IMR-90 (cell line): ENCODE data around the gene PTPRQ. TPM values are rescaled to one million over a fixed set of nuclear protein-coding genes. Genes with fewer than 3 reads are reported as not detected.

Experiments
- ATAC-seq: fragments of 200-7000 bp; cut with Tn5 transposase; 2 replicates; pipeline ENCODE4 v1.9.1; 2020; ENCODE audit warnings: low read depth, mild to moderate bottlenecking, moderate library complexity
- BruUV-seq: library from RNA; stranded (reverse); fragments of 400-500 nt; replicated peaks from 2 replicates; lab custom pipeline; 2021; lab: Mats Ljungman, UMichigan
- CTCF ChIA-PET: fragments of 300-600 bp; formaldehyde crosslinking; extraction: SDS; loops from one replicate; lab custom pipeline; 2021; ENCODE audit warnings: antibody characterized with exemption; lab: Yijun Ruan, JAX
- POLR2A ChIA-PET: fragments of 300-600 bp; sonication (Branson Sonifier 250); formaldehyde crosslinking; loops from one replicate; lab custom pipeline; 2022; ENCODE audit warnings: antibody characterized with exemption; ENCODE audit not compliant: unreplicated experiment; lab: Charles Lee
- DNase-seq: peaks from one replicate; pipeline ENCODE4 v3.0.0; 2013
- H2AFZ ChIP-seq: replicated peaks from 2 replicates; pipeline ENCODE3; 2013; ENCODE audit warnings: low read length, mild to moderate bottlenecking; ENCODE audit not compliant: poor library complexity
- H2AK5ac ChIP-seq: 2 replicates; pipeline ENCODE4 v1.6.1; 2013; ENCODE audit warnings: low read depth, low read length, inconsistent platforms
- H2AK9ac ChIP-seq: replicated peaks from 2 replicates; pipeline ENCODE3; 2013; ENCODE audit warnings: mild to moderate bottlenecking, low read depth, low read length, moderate library complexity; ENCODE audit not compliant: poor library complexity
- H2BK120ac ChIP-seq: 2 replicates; pipeline ENCODE4 v1.6.1; 2013; ENCODE audit warnings: low read depth, low read length, inconsistent platforms
- H2BK15ac ChIP-seq: 3 replicates; pipeline ENCODE4 v1.6.1; 2013; ENCODE audit warnings: low read depth, low read length, inconsistent platforms
- H2BK20ac ChIP-seq: 2 replicates; pipeline ENCODE4 v1.6.1; 2013; ENCODE audit warnings: low read depth, mild to moderate bottlenecking, inconsistent platforms, low read length, moderate library complexity
- H2BK5ac ChIP-seq: 2 replicates; pipeline ENCODE4 v1.6.1; 2013; ENCODE audit warnings: mild to moderate bottlenecking, low read depth, low read length, inconsistent platforms; ENCODE audit not compliant: poor library complexity, severe bottlenecking
- H3K14ac ChIP-seq: replicated peaks from 2 replicates; pipeline ENCODE4 v1.6.1; 2013; ENCODE audit warnings: low read depth, low read length, inconsistent platforms
- H3K18ac ChIP-seq: 2 replicates; pipeline ENCODE4 v1.6.1; 2013; ENCODE audit warnings: low read depth, low read length, control low read depth
- H3K23ac ChIP-seq: 2 replicates; pipeline ENCODE4 v1.6.1; 2013; ENCODE audit warnings: low read depth, low read length, inconsistent platforms
- H3K27ac ChIP-seq: 2 replicates; pipeline ENCODE4 v1.5.1; 2013; ENCODE audit warnings: mild to moderate bottlenecking, control low read depth, low read length; ENCODE audit not compliant: insufficient read depth
- H3K27me3 ChIP-seq: 2 replicates; pipeline ENCODE4 v1.6.1; 2013; ENCODE audit warnings: low read length; ENCODE audit not compliant: control insufficient read depth, insufficient read depth
- H3K36me3 ChIP-seq: 2 replicates; pipeline ENCODE4 v1.6.1; 2013; ENCODE audit warnings: low read length, mixed read lengths; ENCODE audit not compliant: control insufficient read depth, insufficient read depth
- H3K4ac ChIP-seq: 2 replicates; pipeline ENCODE4 v1.6.1; 2013; ENCODE audit warnings: low read depth, low read length, inconsistent platforms
- H3K4me1 ChIP-seq: 2 replicates; pipeline ENCODE4 v1.6.1; 2013; ENCODE audit warnings: low read length, mixed read lengths; ENCODE audit not compliant: control insufficient read depth, insufficient read depth
- H3K4me2 ChIP-seq: 2 replicates; pipeline ENCODE4 v1.6.1; 2013; ENCODE audit warnings: low read depth, mild to moderate bottlenecking, control low read depth, low read length, moderate library complexity
- H3K4me3 ChIP-seq: 2 replicates; pipeline ENCODE4 v1.5.1; 2013; ENCODE audit warnings: low read depth, mild to moderate bottlenecking, control low read depth, low read length, moderate library complexity; ENCODE audit not compliant: insufficient read depth
- H3K56ac ChIP-seq: 2 replicates; pipeline ENCODE4 v1.6.1; 2013; ENCODE audit warnings: low read length, inconsistent platforms; ENCODE audit not compliant: insufficient read depth; ENCODE audit errors: extremely low read depth
- H3K79me1 ChIP-seq, 2 experiments: 2 replicates each; pipeline ENCODE4 v1.6.1; 2013; ENCODE audit warnings: low read length in 2 of 2, inconsistent platforms in 1 of 2, low read depth in 1 of 2
- H3K9ac ChIP-seq: 2 replicates; pipeline ENCODE4 v1.6.1; 2013; ENCODE audit warnings: low read depth, low read length, control low read depth
- H3K9me1 ChIP-seq: 2 replicates; pipeline ENCODE4 v1.6.1; 2013; ENCODE audit warnings: low read length, inconsistent platforms; ENCODE audit not compliant: insufficient read depth
- H3K9me3 ChIP-seq: 2 replicates; pipeline ENCODE4 v1.6.1; 2013; ENCODE audit warnings: low read length; ENCODE audit not compliant: control insufficient read depth, insufficient read depth
- H4K20me1 ChIP-seq: 2 replicates; pipeline ENCODE4 v1.6.1; 2013; ENCODE audit warnings: low read length, inconsistent platforms; ENCODE audit not compliant: insufficient read depth
- H4K5ac ChIP-seq: 2 replicates; pipeline ENCODE4 v1.6.1; 2013; ENCODE audit warnings: mild to moderate bottlenecking, low read depth, low read length, control low read depth
- H4K8ac ChIP-seq, 2 experiments: 2 replicates each; pipeline ENCODE4 v1.6.1; 2013; ENCODE audit warnings: low read depth in 2 of 2, low read length in 2 of 2, control low read depth in 1 of 2, inconsistent platforms in 1 of 2
- H4K91ac ChIP-seq: 2 replicates; pipeline ENCODE4 v1.6.1; 2013; ENCODE audit warnings: low read depth, low read length, inconsistent platforms; ENCODE audit not compliant: insufficient read depth
- BHLHE40 ChIP-seq: fragments of 150-350 bp; IDR thresholded peaks from 2 replicates; pipeline ENCODE4 v1.6.1; 2016; ENCODE audit warnings: mild to moderate bottlenecking, low read depth, low read length
- CHD1 ChIP-seq: IDR thresholded peaks from 2 replicates; pipeline ENCODE4 v1.6.1; 2012; ENCODE audit warnings: low read depth, low read length, improper control_type of control experiment
- MAFK ChIP-seq: IDR thresholded peaks from 2 replicates; pipeline ENCODE4 v1.6.1; 2012; ENCODE audit warnings: low read depth, low read length, improper control_type of control experiment
- NFE2L2 ChIP-seq: fragments of 150-350 bp; IDR thresholded peaks from 2 replicates; pipeline ENCODE4 v1.6.1; 2016; ENCODE audit warnings: low read depth, mild to moderate bottlenecking, low read length
- POLR2A ChIP-seq: IDR thresholded peaks from 2 replicates; pipeline ENCODE4 v1.6.1; 2012; ENCODE audit warnings: mild to moderate bottlenecking, low read depth, low read length
- RCOR1 ChIP-seq: IDR thresholded peaks from 2 replicates; pipeline ENCODE4 v1.6.1; 2012; ENCODE audit warnings: mild to moderate bottlenecking, low read length, improper control_type of control experiment; ENCODE audit not compliant: insufficient replicate concordance
- SMC3 ChIP-seq: fragments of 150-350 bp; IDR thresholded peaks from 2 replicates; pipeline ENCODE4 v1.6.1; 2016; ENCODE audit warnings: low read depth, mild to moderate bottlenecking, antibody characterized with exemption, low read length, moderate library complexity
- WGBS, 2 experiments: methylation state at CpG; one replicate each; pipeline versions ENCODE4 v1.1.5 to v1.1.7; 2013; ENCODE audit warnings: missing lambda C conversion rate in 2 of 2; ENCODE audit not compliant: insufficient read length in 1 of 2; ENCODE audit errors: extremely low coverage in 2 of 2; 5-methylcytosine and 5-hydroxymethylcytosine counted together
- dilution Hi-C: fragments of 300-500 bp; cut with HindIII; formaldehyde crosslinking; loops from one replicate; pipeline ENCODE4 v1.14.3; 2018; ENCODE audit warnings: low sequenced_read_pairs; ENCODE audit not compliant: unreplicated experiment
- in situ Hi-C: fragments of 300-500 bp; cut with MboI; formaldehyde crosslinking; loops from 3 replicates; pipeline ENCODE4 v1.14.3; 2019; ENCODE audit warnings: low sequenced_read_pairs, inconsistent platforms, mixed read lengths
- intact Hi-C: fragments of 100-400 bp; cut with micrococcal nuclease; formaldehyde crosslinking; loops from 2 replicates; pipeline ENCODE4 v1.10.0; 2022
- polyA plus RNA-seq, 3 experiments: library from polyadenylated mRNA; depleted of rRNA; stranded (reverse); fragments of >200 nt; gene quantifications; 2 replicates each; pipeline ENCODE4 v1.2.3, GENCODE V29; 2012; ENCODE audit warnings: low replicate concordance in 1 of 3
- total RNA-seq: library from RNA; depleted of rRNA; stranded (reverse); fragments of >200 nt; gene quantifications from 2 replicates; pipeline ENCODE4 v1.2.3, GENCODE V29; 2012
- TF ChIP-seq, protein P1 (sequence below): fragments of 150-350 bp; IDR thresholded peaks from 2 replicates; pipeline ENCODE4 v1.6.1; 2016; ENCODE audit warnings: low read depth, mild to moderate bottlenecking, low read length, moderate library complexity, borderline replicate concordance
- TF ChIP-seq, protein P2 (sequence below): conservative IDR thresholded peaks from 2 replicates; pipeline ENCODE4 v1.5.1; 2012; ENCODE audit warnings: mild to moderate bottlenecking, low read depth, low read length, improper control_type of control experiment

The PTPRQ gene
- total and polyA plus RNA-seq, 2 of the 4 experiments (the other 2 are of a cell fraction) = 0.96 to 1.4 TPM

DNA sequence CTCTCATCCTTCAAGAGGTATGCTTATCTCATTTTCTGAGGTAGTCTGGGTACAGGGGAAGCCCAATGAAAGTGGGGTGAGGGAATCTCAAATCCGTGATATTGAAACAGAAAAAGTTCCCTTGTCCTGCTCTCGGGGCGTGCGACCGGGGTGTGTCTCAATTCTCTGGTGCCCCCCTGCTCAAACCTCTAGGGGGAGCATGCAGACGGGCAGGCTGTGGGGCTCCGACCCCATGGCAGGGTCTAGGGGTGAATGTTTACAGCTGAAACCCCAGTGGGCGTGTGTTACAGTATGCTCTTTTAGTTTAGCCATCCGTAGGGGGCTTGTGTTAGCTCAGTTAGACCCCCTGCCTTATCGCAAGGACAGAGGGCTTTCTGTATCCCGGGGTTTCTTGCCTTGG is 68.7 kb downstream of the PTPRQ start:
- Histone ChIP-seq H3K14ac (no peak overlapping the region), H4K8ac (no peak overlapping the region), H3K4me1 (no peaks in the 10 kb centered on the region), H4K20me1 (no peaks in the 10 kb centered on the region), H3K9me3 (no peaks in the 10 kb centered on the region; the same call in 1 of the 2 replicates), H3K27me3 (no peaks in the 10 kb centered on the region), H3K4me3 (no peak overlapping the region), H4K5ac (no peak overlapping the region), H2AFZ (no peak overlapping the region), H3K36me3 (no peaks in the 10 kb centered on the region), H4K91ac (no peak overlapping the region), H3K79me1 (no peaks in the 10 kb centered on the region), H2AK5ac (0 out of 2 replicates have a peak overlapping the region, but pooled peaks have one; percentile 50), H2BK5ac (no peak overlapping the region), H3K4ac (0 out of 2 replicates have a peak overlapping the region, but pooled peaks have one; percentile 11), H3K23ac (no peak overlapping the region), H2BK120ac (no peak overlapping the region), H2BK20ac (no peak overlapping the region), H3K56ac (no peak overlapping the region), H3K27ac (no peak overlapping the region), H2AK9ac (no peak overlapping the region), H3K18ac (no peak overlapping the region), H3K9me1 (no peaks in the 10 kb centered on the region), H3K9ac (no peak overlapping the region), H2BK15ac (no peak overlapping the region), H3K4me2 (no peak overlapping the region)
- BruUV-seq = no TSS peak
- dilution Hi-C loops = no loop called here
- ChIA-PET POLR2A (no interaction called here), CTCF (no interaction called here)
- intact Hi-C loops = no loop called here
- TF ChIP-seq, protein P1, sequence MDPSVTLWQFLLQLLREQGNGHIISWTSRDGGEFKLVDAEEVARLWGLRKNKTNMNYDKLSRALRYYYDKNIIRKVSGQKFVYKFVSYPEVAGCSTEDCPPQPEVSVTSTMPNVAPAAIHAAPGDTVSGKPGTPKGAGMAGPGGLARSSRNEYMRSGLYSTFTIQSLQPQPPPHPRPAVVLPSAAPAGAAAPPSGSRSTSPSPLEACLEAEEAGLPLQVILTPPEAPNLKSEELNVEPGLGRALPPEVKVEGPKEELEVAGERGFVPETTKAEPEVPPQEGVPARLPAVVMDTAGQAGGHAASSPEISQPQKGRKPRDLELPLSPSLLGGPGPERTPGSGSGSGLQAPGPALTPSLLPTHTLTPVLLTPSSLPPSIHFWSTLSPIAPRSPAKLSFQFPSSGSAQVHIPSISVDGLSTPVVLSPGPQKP = no peak
- TF ChIP-seq RCOR1 = no peak
- TF ChIP-seq, protein P2, sequence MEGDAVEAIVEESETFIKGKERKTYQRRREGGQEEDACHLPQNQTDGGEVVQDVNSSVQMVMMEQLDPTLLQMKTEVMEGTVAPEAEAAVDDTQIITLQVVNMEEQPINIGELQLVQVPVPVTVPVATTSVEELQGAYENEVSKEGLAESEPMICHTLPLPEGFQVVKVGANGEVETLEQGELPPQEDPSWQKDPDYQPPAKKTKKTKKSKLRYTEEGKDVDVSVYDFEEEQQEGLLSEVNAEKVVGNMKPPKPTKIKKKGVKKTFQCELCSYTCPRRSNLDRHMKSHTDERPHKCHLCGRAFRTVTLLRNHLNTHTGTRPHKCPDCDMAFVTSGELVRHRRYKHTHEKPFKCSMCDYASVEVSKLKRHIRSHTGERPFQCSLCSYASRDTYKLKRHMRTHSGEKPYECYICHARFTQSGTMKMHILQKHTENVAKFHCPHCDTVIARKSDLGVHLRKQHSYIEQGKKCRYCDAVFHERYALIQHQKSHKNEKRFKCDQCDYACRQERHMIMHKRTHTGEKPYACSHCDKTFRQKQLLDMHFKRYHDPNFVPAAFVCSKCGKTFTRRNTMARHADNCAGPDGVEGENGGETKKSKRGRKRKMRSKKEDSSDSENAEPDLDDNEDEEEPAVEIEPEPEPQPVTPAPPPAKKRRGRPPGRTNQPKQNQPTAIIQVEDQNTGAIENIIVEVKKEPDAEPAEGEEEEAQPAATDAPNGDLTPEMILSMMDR = no peak
- TF ChIP-seq BHLHE40 = no peak
- TF ChIP-seq SMC3 = no peak
- no peak for TF ChIP-seq POLR2A
- no peak for TF ChIP-seq NFE2L2
- no peak for TF ChIP-seq MAFK
- no peak for TF ChIP-seq CHD1
- in situ Hi-C loops = loop anchor here (25.0 kb wide), 1 partner anchor 100 kb away; no protein-coding TSS in a partner anchor
- ATAC-seq (no peak), DNase-seq (no peak)
- WGBS, 2 experiments = no CpG with 5 or more reads among the region's 11 CpGs
